HCEC 1CT (cell line): ENCODE measurements around the gene CXCL5.

ENCODE experiments used
- DNase-seq: peaks from one replicate; pipeline ENCODE4 v3.0.0-alpha.2; 2017

Gene CXCL5

DNA sequence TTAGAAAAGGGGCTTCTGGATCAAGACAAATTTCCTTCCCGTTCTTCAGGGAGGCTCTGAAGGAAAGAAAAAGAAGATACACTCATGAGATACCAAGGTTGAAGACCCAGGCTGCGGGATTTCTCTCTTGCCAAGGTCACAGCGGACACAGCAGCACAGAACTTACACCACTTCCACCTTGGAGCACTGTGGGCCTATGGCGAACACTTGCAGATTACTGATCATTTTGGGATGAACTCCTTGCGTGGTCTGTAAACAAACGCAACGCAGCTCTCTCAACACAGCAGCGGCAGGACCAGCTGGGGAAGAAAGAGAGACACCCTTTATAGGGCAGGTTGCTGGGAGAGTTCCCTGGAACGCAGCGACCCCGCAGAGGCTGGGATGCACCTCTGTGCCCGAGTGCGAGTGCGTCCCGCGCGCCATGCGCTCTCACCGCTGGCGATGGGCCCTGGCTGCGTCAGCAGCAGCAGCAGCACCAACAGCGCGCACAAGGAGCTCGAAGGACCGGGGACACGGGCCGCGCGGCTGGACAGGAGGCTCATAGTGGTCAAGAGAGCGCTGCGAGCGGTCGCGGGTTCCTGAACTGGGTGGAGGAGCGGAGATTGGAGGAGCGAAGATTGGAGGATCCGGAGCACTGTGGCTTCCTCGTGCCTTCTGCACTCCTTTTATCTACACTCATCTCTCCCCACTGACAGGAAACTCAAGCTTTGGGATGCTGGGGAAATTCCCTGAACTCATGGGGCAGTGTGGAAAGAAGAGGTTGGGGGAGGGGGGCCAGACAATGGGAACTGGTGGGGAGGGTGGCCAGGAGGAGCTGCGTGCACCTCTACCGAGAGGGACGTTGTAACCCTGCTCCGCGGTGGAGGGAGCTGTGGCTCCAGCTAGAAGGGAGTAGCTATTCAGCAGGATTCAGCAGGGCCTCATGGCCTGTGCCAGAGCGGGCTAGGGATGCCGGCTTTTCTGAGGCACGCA is at the start of gene CXCL5:
Gene CXCL5, minus strand, starts transcription at position 638 of the 972 bp plus-strand sequence. Its CDS starts 96 bp downstream, at position 542.
- peak; percentile 44 for DNase-seq

GRCh38 chr4:74047152-74047551 is 48.7 kb upstream of the CXCL5 start:
- no peak for DNase-seq

DNA sequence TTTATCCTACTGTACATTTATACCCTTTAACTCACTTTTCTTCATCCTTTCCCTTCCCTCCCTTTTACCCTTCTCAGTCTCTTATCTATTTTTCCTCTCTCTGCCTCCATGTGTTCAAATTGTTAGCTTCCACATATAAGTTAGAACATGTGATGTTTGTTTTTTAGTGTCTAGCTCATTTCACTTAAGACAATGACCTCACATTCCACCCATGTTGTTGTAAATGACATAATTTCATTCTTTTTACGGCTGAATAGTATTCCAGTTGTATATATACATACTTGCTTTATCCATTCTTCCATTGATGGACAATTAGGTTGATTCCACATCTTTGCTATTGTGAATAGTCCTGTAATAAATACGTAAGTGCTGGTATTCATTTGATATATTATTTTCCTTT is 47.3 kb upstream of the CXCL5 start:
- no peak for DNase-seq

- DNase-seq = no peak
Measured at GRCh38 chr4:74045247-74045646, 46.8 kb upstream of the CXCL5 start.

DNA sequence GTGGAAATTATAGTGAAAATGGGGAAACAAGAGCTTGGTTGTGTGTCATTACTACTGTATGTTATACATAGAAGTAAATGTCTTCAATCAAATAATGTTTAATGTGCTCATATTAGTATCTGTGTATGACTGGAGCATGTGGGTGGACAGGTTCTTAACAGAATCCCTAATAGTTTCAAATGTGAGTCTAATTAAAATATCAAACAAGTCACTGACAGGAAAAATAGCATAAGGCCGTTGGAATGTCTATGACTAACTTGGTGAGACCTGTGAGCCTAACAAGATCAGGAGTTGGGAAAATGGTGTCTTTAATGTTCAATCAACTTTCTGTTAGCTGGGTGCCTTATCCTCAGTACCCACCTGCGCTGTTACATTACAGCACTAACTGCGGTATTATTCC is 46.2 kb upstream of the CXCL5 start:
- DNase-seq = peak; percentile 64

GRCh38 chr4:74042681-74043080 is 44.2 kb upstream of the CXCL5 start:
- no peak for DNase-seq

- DNase-seq = no peak
Measured at GRCh38 chr4:74041418-74041817, 42.9 kb upstream of the CXCL5 start.

GRCh38 chr4:74039315-74039763 is 40.9 kb upstream of the CXCL5 start:
- DNase-seq = no peak

GRCh38 chr4:74038425-74039314 is 40.2 kb upstream of the CXCL5 start, which contains the start of gene CXCL3:
Gene CXCL3 (minus strand): TSS chr4:74038689. CDS start chr4:74038611, 78 bp downstream.
- DNase-seq = peak; percentile 53

- DNase-seq = no peak
Measured at GRCh38 chr4:74038086-74038424, 39.6 kb upstream of the CXCL5 start.

DNA sequence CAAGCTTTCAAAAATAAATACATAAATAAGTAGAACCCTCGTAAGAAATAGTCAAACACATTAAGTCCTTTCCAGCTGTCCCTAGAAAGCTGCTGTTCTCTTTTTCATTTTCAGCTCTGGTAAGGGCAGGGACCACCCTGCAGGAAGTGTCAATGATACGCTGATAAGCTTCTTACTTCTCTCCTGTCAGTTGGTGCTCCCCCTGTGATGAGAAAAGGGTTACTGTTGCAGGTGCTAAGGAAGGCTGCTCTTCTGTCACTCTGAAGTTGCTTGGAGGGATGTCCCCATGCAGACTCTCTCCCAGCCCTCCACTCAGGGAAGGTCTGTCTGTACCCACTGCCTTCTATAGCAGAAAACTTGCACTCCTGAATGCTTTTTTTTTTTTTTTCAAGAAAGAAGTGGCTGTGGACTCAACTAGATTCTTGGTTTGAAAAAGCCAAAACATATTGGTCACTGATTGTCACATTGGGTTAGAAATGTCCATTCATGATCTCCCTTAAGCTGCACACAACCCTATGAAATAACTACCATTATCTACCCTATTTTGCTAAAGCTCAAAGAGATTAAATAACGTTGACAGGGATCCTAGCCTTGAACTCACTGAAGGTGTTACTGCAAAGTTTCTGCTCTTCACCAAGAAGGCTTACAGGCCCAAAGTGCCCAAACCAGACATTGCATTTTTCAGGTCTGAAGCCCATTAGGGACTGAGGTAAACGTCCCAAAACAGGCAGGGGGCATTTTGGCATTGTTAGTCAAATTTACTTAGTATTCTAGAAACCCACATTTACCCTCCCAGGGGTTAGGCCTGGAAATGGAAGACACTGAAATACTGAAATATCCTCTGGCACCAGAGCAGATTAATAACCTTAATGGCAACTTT is 38.8 kb upstream of the CXCL5 start:
- no peak for DNase-seq

- DNase-seq = peak; percentile 84
Measured at GRCh38 chr4:74033739-74034138, 35.3 kb upstream of the CXCL5 start.

DNA sequence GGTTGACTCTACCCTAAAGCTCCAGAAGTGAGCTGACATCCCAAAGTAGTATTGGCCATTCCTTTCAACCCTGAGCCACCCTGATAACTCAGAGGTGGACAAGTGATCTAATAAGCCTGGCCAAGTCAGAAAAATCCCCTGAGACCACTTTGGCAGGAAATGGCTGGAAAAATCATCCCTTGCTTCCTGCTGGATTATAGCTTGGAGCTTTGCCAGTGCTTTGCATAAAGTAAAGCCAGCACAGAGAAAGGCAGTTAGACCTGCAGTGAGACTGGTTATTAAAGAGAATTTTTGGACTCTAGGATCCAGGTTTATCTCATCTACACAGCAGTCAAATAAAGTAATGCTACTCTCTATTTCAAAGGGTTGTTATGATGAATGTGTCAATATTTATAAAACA is 33.6 kb upstream of the CXCL5 start:
- peak; percentile 27 for DNase-seq

DNA sequence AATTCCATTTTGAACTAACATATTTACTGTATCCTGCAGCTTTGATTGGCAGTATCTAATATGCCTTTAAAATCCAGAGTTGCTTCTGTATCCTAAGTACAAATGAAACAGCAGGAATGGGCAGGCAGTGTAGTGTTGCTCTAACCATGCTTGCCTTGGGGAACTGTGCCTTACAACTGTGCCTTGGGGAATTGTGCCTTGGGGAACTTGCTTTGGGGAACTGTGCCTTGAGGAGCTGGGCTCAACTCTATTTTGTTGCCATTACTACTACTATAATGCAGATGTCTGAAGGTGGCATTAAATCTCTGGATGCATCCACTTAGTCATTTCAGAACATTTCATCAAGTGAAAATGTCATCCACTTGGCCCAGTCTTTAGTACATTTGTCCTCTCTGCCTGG is 33.1 kb upstream of the CXCL5 start:
- DNase-seq = no peak

- DNase-seq = no peak
Measured at GRCh38 chr4:74030285-74030684, 31.8 kb upstream of the CXCL5 start.

GRCh38 chr4:74028504-74028903 is 30.0 kb upstream of the CXCL5 start:
- DNase-seq = no peak

DNA sequence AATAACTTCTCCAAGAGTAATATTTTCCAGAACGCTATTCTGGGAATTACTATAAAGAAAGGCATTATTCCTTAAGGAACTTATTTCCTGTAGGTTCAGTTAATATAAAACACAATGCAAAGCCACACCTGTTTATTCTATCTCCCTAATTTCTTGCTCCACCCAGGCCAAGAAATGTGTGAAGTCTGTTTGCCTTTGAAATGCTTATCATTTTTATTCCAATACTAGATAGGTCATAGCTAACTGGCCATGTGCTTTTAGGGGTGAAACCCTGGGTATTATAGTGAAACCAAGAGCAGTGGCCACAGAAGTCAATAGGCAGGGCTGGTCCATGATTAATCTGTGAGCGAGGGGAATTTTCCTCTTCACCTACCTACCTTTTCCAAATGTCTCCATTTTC is 25.2 kb upstream of the CXCL5 start:
- DNase-seq = no peak

DNA sequence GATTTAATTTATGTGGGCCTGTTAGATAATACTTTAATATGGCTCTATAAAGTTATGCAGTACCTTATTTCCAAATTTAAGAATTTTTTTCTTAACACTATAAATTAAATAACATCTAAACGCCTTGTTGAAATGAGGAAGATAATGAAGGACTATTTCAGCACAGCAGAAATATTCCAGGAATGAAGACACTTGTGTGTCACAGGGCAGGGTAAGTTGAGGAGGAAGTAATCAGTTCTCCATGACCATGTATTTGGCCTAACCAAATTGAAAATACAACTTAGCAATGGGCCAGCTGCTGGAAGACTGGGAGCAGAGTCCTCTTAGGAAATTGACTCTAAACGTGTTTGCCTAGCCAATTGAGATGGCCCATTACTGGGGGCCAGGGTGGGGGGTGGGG is 23.1 kb upstream of the CXCL5 start:
- no peak for DNase-seq

- peak; percentile 53 for DNase-seq
Measured at GRCh38 chr4:74018771-74019170, 20.3 kb upstream of the CXCL5 start.

DNA sequence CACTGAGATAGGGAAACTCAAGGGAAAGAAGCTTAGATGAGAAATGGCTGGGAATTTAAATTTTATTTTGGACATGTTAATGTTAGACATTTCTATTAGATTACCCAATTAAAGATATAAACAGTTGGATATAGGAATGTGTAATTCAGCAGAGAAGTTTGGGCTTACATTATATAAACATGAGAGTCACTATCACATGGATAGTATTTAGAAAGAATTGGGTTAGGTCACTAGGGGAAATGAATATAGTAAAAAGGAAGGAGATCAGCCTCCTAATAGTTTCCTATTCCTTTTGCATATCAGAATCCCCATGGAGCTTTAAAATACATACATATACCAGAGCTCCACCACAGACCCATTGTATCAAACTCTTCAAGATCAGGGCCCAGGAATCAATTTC is 19.6 kb upstream of the CXCL5 start:
- peak; percentile 52 for DNase-seq

DNA sequence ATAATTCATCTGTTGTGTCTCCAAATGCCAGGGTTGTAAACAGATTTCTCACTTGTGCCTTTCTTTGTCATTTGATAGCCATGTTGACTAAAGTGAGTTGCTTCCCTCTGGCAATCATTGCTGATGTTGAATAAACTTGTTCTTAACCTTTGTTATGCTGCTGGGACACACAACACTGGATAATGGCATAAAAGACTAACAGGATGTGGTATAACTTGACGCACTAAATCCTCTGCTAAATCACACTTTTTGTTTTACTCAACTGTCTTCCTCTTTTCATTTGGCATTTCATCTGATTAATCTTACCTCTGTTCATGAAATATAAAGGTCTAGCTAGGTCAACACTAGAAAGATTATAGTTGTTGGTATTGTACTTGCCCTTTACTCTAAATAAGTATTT is 17.6 kb upstream of the CXCL5 start:
- peak; percentile 51 for DNase-seq

GRCh38 chr4:74015126-74015780 is 16.8 kb upstream of the CXCL5 start:
- DNase-seq = no peak
